Prostate gland (tissue), 2 donors: ENCODE data around the gene AKAP9. TPM values are rescaled to one million over a fixed set of nuclear protein-coding genes. Genes with fewer than 3 reads are reported as not detected.

Source experiments
- DNase-seq: peaks from one replicate; pipeline ENCODE4 v3.0.0-alpha.2; 2019; ENCODE audit warnings: low spot score
- H3K27ac ChIP-seq, 2 donors: fragments of 200-600 bp; sonication (generic); 2 replicates each; pipeline ENCODE4 v1.5.1; 2017 to 2019
- H3K27me3 ChIP-seq: fragments of 200-600 bp; sonication (generic); replicated peaks from 2 replicates; pipeline ENCODE4 v1.5.1; 2019; ENCODE audit not compliant: insufficient read depth
- H3K36me3 ChIP-seq, 2 donors: fragments of 200-600 bp; sonication (generic); 1 replicate in 1 of 2; 2 replicates in 1 of 2; pipeline versions ENCODE4 v1.5.1 to v1.8.1; 2017 to 2019
- H3K4me1 ChIP-seq: fragments of 200-600 bp; sonication (generic); replicated peaks from 2 replicates; pipeline ENCODE4 v1.5.1; 2019
- H3K4me3 ChIP-seq, 2 donors: fragments of 200-600 bp; sonication (generic); 2 replicates each; pipeline ENCODE4 v1.5.1; 2017 to 2019
- H3K9me3 ChIP-seq: fragments of 200-600 bp; sonication (generic); 2 replicates; pipeline ENCODE4 v1.5.1; 2017
- POLR2A ChIP-seq: fragments of 450-650 bp; IDR thresholded peaks from one replicate; pipeline ENCODE4 v1.6.1; 2016; ENCODE audit warnings: antibody characterized with exemption, mild to moderate bottlenecking
- POLR2AphosphoS5 ChIP-seq: sonication (generic); formaldehyde crosslinking; IDR thresholded peaks from one replicate; pipeline ENCODE4 v1.6.1; 2017; ENCODE audit warnings: antibody characterized with exemption
- WGBS: methylation state at CpG from one replicate; pipeline ENCODE4 v1.1.5; 2018; 5-methylcytosine and 5-hydroxymethylcytosine counted together
- intact Hi-C: fragments of 100-400 bp; cut with DNase I; formaldehyde crosslinking; loops from one replicate; pipeline ENCODE4 v1.14.2; 2022
- total RNA-seq, 2 donors: library from RNA; depleted of rRNA; stranded (reverse); fragments of >200 nt; gene quantifications; one replicate each; pipeline ENCODE4 v1.1.0, GENCODE V29; 2016
- TF ChIP-seq, protein P1 (sequence below), 4 experiments: fragments of 200-600 bp in 2 of 4; fragments of 450-650 bp in 2 of 4; sonication (generic) in 2 of 4; IDR thresholded peaks; 1 replicate in 3 of 4; 2 replicates in 1 of 4; pipeline ENCODE4 v1.5.1; 2016 to 2019; ENCODE audit warnings: antibody characterized with exemption in 4 of 4, mild to moderate bottlenecking in 2 of 4, moderate library complexity in 2 of 4

Gene AKAP9
- total RNA-seq, 2 donors from 2014 or later: 61.8 to 80.1 TPM

DNA sequence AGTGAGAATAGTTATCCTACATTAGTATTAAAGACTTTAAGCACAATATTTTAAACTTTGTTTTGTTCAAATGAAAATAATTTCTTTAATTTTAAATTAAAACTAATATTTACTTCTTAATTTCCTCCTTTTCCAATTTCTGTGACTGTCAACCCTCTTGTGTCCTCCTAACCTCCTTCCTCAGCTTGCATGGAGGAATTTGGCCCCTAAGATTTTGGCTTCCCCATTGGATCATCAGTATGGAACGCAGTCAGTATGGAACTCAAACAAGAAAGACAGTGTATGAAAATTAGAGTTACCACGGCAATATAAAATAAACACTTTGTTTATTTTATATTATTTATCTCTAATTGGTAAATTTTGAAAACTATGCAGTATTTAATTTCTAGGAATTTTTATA lies 102.4 kb downstream of the AKAP9 start:
- Histone ChIP-seq H3K27ac (no peak overlapping the region), H3K27me3 (no peaks in the 10 kb centered on the region), H3K4me1 (no peaks in the 10 kb centered on the region), H3K4me3 (no peak overlapping the region), H3K36me3 (no peaks in the 10 kb centered on the region), H3K9me3 (no peaks in the 10 kb centered on the region)
- no peak for DNase-seq
- 89% methylated on average over 2 of the region's 2 CpGs for WGBS
- intact Hi-C loops: loop anchor here (5.0 kb wide), 1 partner anchor 89 kb away; the partner anchor contains the start of gene CYP51A1
- no peak for TF ChIP-seq POLR2A
- TF ChIP-seq POLR2AphosphoS5: no peak
- TF ChIP-seq, protein P1, sequence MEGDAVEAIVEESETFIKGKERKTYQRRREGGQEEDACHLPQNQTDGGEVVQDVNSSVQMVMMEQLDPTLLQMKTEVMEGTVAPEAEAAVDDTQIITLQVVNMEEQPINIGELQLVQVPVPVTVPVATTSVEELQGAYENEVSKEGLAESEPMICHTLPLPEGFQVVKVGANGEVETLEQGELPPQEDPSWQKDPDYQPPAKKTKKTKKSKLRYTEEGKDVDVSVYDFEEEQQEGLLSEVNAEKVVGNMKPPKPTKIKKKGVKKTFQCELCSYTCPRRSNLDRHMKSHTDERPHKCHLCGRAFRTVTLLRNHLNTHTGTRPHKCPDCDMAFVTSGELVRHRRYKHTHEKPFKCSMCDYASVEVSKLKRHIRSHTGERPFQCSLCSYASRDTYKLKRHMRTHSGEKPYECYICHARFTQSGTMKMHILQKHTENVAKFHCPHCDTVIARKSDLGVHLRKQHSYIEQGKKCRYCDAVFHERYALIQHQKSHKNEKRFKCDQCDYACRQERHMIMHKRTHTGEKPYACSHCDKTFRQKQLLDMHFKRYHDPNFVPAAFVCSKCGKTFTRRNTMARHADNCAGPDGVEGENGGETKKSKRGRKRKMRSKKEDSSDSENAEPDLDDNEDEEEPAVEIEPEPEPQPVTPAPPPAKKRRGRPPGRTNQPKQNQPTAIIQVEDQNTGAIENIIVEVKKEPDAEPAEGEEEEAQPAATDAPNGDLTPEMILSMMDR (IDR thresholded peaks at IDR 0.05): no peak

DNA sequence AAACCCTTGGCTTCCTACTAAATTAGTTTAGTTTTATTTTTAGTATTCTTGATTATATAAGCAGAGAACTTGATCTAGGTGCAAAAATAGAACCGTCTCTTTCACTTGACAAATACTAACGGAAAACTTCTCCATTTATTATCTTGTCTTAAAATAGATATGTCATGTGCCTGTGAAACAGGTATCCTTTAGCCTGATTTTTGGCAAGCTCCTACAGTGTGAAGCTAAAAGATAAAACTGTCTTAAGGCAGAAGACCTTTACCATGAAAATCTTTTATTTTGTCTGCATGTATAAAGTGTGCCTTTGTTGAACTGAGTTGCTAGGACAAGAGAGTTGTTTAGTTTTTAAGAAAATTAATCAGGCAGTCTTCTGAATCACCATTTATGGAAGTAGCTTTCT lies 103.0 kb downstream of the AKAP9 start:
- Histone ChIP-seq H3K36me3 (no peaks in the 10 kb centered on the region), H3K27ac (no peak overlapping the region), H3K4me1 (no peaks in the 10 kb centered on the region), H3K9me3 (no peaks in the 10 kb centered on the region), H3K27me3 (no peaks in the 10 kb centered on the region), H3K4me3 (no peak overlapping the region)
- TF ChIP-seq, protein P1 (IDR thresholded peaks at IDR 0.05): no peak
- TF ChIP-seq POLR2A: no peak
- no peak for TF ChIP-seq POLR2AphosphoS5
- no peak for DNase-seq
- WGBS: 43% methylated on average over 2 of the region's 2 CpGs
- intact Hi-C loops: loop anchor here (5.0 kb wide), 1 partner anchor 89 kb away; the partner anchor contains the start of gene CYP51A1

DNA sequence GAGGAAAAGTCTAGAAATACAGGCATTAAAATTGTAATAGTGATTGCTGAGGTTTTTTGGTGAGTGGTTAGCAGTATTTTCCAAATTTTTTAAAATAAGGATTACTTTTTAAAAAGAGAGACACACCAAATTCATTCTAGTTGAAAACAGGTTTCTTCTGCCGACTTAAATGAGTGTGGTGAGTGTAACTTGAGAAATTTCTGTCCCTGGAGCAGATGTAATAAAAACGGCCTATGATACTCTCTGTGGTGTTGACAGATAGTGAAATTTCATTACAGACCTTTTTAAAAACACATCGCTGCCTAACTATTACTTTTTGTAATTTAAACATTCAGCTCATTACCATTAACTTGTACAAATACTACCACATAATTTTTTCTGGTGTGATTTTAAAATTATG lies 103.5 kb downstream of the AKAP9 start:
- TF ChIP-seq POLR2A: no peak
- Histone ChIP-seq H3K27me3 (no peaks in the 10 kb centered on the region), H3K9me3 (no peaks in the 10 kb centered on the region), H3K27ac (no peak overlapping the region), H3K36me3 (no peaks in the 10 kb centered on the region), H3K4me3 (no peak overlapping the region), H3K4me1 (no peaks in the 10 kb centered on the region)
- no peak for DNase-seq
- 32% methylated on average over 3 of the region's 3 CpGs for WGBS
- intact Hi-C loops: loop anchor here (5.0 kb wide), 1 partner anchor 88 kb away; the partner anchor contains the start of gene CYP51A1

DNA sequence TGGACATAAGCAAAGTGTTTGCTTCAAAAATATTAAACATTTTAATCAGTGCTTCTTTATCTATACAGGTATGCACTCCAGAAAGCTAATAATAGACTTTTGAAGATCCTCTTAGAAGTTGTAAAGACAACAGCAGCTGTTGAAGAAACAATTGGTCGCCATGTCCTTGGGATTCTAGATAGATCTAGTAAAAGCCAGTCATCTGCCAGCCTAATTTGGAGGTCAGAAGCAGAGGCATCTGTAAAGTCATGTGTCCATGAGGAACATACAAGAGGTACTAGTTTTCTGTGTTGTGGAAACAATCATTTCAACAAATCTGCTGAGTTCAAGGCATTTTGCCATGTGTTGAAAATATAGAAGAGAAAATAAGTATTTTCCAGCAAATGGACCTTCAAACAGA lies 104.3 kb downstream of the AKAP9 start:
- WGBS: 95% methylated on average over 1 of the region's 1 CpG
- Histone ChIP-seq H3K4me3 (no peak overlapping the region), H3K27me3 (no peaks in the 10 kb centered on the region), H3K27ac (no peak overlapping the region), H3K4me1 (no peaks in the 10 kb centered on the region), H3K36me3 (no peaks in the 10 kb centered on the region), H3K9me3 (no peaks in the 10 kb centered on the region)
- TF ChIP-seq, protein P1 (IDR thresholded peaks at IDR 0.05): no peak
- TF ChIP-seq POLR2AphosphoS5: no peak
- TF ChIP-seq POLR2A: no peak
- intact Hi-C loops: loop anchor here (5.0 kb wide), 1 partner anchor 87 kb away; the partner anchor contains the start of gene CYP51A1
- no peak for DNase-seq

DNA sequence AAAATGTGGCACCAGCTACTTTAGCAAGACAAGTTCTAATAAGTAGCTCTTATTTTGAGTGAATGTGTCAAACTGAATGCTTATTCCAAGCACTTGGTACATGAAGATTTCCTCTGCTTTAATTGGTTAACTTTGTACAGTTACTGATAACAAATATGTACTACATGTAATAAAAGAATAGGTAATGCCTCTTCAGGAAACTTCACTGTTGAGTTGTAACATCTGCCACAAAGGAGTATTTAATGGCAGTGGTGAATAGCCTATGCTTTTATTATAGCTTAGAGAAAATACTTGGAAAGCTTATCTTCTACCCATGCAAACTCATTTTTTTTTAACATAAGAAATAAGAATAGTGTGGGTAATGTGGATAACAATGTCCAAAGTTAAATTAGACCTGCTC lies 111.0 kb downstream of the AKAP9 start:
- TF ChIP-seq POLR2A (no peak), POLR2AphosphoS5 (no peak)
- TF ChIP-seq, protein P1 (IDR thresholded peaks at IDR 0.05): no peak
- DNase-seq: no peak
- Histone ChIP-seq H3K36me3 (no peaks in the 10 kb centered on the region), H3K4me1 (no peaks in the 10 kb centered on the region), H3K4me3 (no peak overlapping the region), H3K27me3 (no peaks in the 10 kb centered on the region), H3K9me3 (no peaks in the 10 kb centered on the region), H3K27ac (no peak overlapping the region)
- intact Hi-C loops: no loop called here
